COLO668 (cell line): ENCODE data around the gene RDM1.

ENCODE experiments used
- DNase-seq: peaks from one replicate; lab custom pipeline; 2025; ENCODE audit not compliant: unreplicated experiment; lab: John Stamatoyannopoulos, UW

Gene RDM1

GRCh38 chr17:35934760-35935159, 4.2 kb upstream of the RDM1 start:
- no peak for DNase-seq

- no peak for DNase-seq
These were observed 2.0 kb upstream of the RDM1 start for GRCh38 chr17:35932586-35932985.

GRCh38 chr17:35931794-35932425, 1.3 kb upstream of the RDM1 start:
- DNase-seq: no peak

- no peak for DNase-seq
These were observed 2.9 kb downstream of the RDM1 start for GRCh38 chr17:35927714-35928113.

- no peak for DNase-seq
These were observed 6.9 kb downstream of the RDM1 start for GRCh38 chr17:35923609-35924114.

GRCh38 chr17:35920229-35920628, 10.3 kb downstream of the RDM1 start:
- DNase-seq: no peak

- DNase-seq: no peak
These were observed 11.9 kb downstream of the RDM1 start for GRCh38 chr17:35918665-35919064.

GRCh38 chr17:35917519-35918213, 12.9 kb downstream of the RDM1 start:
- DNase-seq: no peak

GRCh38 chr17:35915153-35915964, 15.2 kb downstream of the RDM1 start:
- no peak for DNase-seq

GRCh38 chr17:35914354-35914753, 16.2 kb downstream of the RDM1 start:
- DNase-seq: no peak

- no peak for DNase-seq
These were observed 17.0 kb downstream of the RDM1 start for GRCh38 chr17:35913609-35914008.

GRCh38 chr17:35912942-35913341, 17.6 kb downstream of the RDM1 start:
- DNase-seq: no peak

GRCh38 chr17:35912339-35912912, 18.1 kb downstream of the RDM1 start:
- no peak for DNase-seq

GRCh38 chr17:35909408-35909807, 21.2 kb downstream of the RDM1 start:
- DNase-seq: no peak

GRCh38 chr17:35907691-35908090, 22.9 kb downstream of the RDM1 start:
- DNase-seq: no peak

- DNase-seq: no peak
These were observed 23.5 kb downstream of the RDM1 start for GRCh38 chr17:35906926-35907637.

GRCh38 chr17:35906191-35906925, 24.2 kb downstream of the RDM1 start:
- no peak for DNase-seq

GRCh38 chr17:35903451-35903850, 27.1 kb downstream of the RDM1 start:
- DNase-seq: no peak

- no peak for DNase-seq
These were observed 28.9 kb downstream of the RDM1 start for GRCh38 chr17:35901631-35902175.
